ENCODE results near the gene GPC6. TPM values are rescaled to one million over a fixed set of nuclear protein-coding genes. Genes with fewer than 3 reads are reported as not detected.

The GPC6 gene
- polyA plus RNA-seq, 1 donor (not counting 4 experiments of a cell fraction or from before 2014, with no cell fraction given), result 0.42 TPM

DNA sequence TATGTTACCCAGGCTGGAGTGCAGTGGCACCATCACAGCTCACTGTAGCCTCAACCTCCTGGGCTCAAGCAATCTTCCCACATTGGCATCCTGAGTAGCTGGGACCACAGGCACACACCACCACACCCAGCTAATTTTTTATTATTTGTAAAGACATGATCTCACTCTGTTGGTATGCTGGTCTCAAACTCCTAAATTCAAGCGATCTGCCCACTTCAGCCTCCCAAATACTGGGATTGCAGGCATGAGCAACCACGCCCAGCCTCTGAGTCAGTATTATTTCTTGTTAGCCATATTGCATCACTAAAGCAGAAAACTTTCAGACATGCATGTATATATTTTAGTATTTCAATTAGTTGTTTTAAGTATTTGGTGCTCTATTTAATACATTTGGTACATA is 376.4 kb downstream of the GPC6 start:
- Histone ChIP-seq H3K27me3 (ENCODE audit: control insufficient read depth, extremely low read depth, insufficient read depth, low read length) (no peaks in the 10 kb centered on the region), H3K9ac (ENCODE audit: control insufficient read depth, extremely low read depth, insufficient read depth, low read length) (no peak overlapping the region), H3K9me1 (ENCODE audit: control insufficient read depth, extremely low read depth, insufficient read depth, low read length) (no peaks in the 10 kb centered on the region), H3K4me3 (ENCODE audit: control insufficient read depth in 2 of 3, extremely low read depth in 1 of 3, insufficient read depth in 2 of 3, low read depth in 1 of 3, low read length in 3 of 3) (no peak overlapping the region), H2AFZ (ENCODE audit: control insufficient read depth, low read length) (no peak overlapping the region), H3K4me2 (ENCODE audit: control insufficient read depth, extremely low read depth, insufficient read depth, low read depth, low read length) (peak overlapping the region; percentile 3), H3K79me2 (ENCODE audit: control insufficient read depth, insufficient read depth, low read length) (no peaks in the 10 kb centered on the region), H3K9me3 (ENCODE audit: control insufficient read depth, low read depth, low read length) (no peaks in the 10 kb centered on the region), H3K4me1 (ENCODE audit: control insufficient read depth, extremely low read depth, insufficient read depth, low read length) (peaks cover 14% of the 10 kb centered on the region), H3K27ac (ENCODE audit: control insufficient read depth, insufficient read depth, low read length) (peak overlapping the region; percentile 36), H4K20me1 (ENCODE audit: control insufficient read depth, extremely low read depth, insufficient read depth, low read length) (no peaks in the 10 kb centered on the region), H3K36me3 (ENCODE audit: control insufficient read depth in 2 of 2, extremely low read depth in 1 of 2, insufficient read depth in 2 of 2, low read length in 2 of 2) (no peaks in the 10 kb centered on the region)
- FAIRE-seq (peak; percentile 69), DNase-seq (ENCODE audit: low read depth, low spot score) (peak; percentile 67)
- TF ChIP-seq, protein P1, sequence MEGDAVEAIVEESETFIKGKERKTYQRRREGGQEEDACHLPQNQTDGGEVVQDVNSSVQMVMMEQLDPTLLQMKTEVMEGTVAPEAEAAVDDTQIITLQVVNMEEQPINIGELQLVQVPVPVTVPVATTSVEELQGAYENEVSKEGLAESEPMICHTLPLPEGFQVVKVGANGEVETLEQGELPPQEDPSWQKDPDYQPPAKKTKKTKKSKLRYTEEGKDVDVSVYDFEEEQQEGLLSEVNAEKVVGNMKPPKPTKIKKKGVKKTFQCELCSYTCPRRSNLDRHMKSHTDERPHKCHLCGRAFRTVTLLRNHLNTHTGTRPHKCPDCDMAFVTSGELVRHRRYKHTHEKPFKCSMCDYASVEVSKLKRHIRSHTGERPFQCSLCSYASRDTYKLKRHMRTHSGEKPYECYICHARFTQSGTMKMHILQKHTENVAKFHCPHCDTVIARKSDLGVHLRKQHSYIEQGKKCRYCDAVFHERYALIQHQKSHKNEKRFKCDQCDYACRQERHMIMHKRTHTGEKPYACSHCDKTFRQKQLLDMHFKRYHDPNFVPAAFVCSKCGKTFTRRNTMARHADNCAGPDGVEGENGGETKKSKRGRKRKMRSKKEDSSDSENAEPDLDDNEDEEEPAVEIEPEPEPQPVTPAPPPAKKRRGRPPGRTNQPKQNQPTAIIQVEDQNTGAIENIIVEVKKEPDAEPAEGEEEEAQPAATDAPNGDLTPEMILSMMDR (optimal IDR thresholded peaks at IDR 0.05 in 1 of 3, IDR thresholded peaks at IDR 0.05 in 1 of 3, conservative IDR thresholded peaks at IDR 0.05 in 1 of 3; ENCODE audit: extremely low read depth in 1 of 3, insufficient read depth in 2 of 3, low read length in 3 of 3), result no peak
- TF ChIP-seq EZH2 (IDR thresholded peaks at IDR 0.05; ENCODE audit: low read length), result no peak
- dilution Hi-C loops (cut with MboI; ENCODE audit: extremely low pct_ligation_motif_present, low sequenced_read_pairs), result no loop called here

DNA sequence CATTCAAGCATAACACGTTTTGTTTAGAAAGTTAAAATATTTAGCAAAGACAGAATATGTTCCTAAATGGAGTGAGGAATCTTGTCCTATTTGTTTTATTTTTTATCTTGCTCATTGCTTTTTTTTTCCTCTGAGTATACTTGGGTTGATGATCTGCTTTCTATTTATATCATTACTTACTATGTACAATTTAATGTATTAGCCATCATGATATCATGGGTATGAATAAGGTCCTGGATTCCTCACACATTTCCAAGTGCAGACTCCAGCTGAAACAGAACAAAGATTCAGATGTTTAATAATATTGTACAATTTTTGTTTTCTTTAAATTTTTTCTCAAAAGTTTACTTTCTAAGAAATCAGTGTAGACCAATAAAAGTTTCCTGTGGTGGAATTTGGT is 388.2 kb downstream of the GPC6 start:
- no peak overlapping the region for H3K9ac ChIP-seq (ENCODE audit: control insufficient read depth, extremely low read depth, insufficient read depth, low read length)
- no peaks in the 10 kb centered on the region for H3K36me3 ChIP-seq (ENCODE audit: control insufficient read depth in 2 of 2, extremely low read depth in 1 of 2, insufficient read depth in 2 of 2, low read length in 2 of 2)
- no peaks in the 10 kb centered on the region for H4K20me1 ChIP-seq (ENCODE audit: control insufficient read depth, extremely low read depth, insufficient read depth, low read length)
- no peak for FAIRE-seq
- H3K9me1 ChIP-seq (ENCODE audit: control insufficient read depth, extremely low read depth, insufficient read depth, low read length), result no peaks in the 10 kb centered on the region
- H3K79me2 ChIP-seq (ENCODE audit: control insufficient read depth, insufficient read depth, low read length), result no peaks in the 10 kb centered on the region
- no peak overlapping the region for H2AFZ ChIP-seq (ENCODE audit: control insufficient read depth, low read length)
- no peak for DNase-seq (ENCODE audit: low read depth, low spot score)
- TF ChIP-seq, protein P1 (optimal IDR thresholded peaks at IDR 0.05 in 1 of 3, IDR thresholded peaks at IDR 0.05 in 1 of 3, conservative IDR thresholded peaks at IDR 0.05 in 1 of 3; ENCODE audit: extremely low read depth in 1 of 3, insufficient read depth in 2 of 3, low read length in 3 of 3), result no peak
- no peak for TF ChIP-seq EZH2 (IDR thresholded peaks at IDR 0.05; ENCODE audit: low read length)
- no peaks in the 10 kb centered on the region for H3K4me1 ChIP-seq (ENCODE audit: control insufficient read depth, extremely low read depth, insufficient read depth, low read length)
- no peaks in the 10 kb centered on the region for H3K9me3 ChIP-seq (ENCODE audit: control insufficient read depth, low read depth, low read length)
- dilution Hi-C loops (cut with MboI; ENCODE audit: extremely low pct_ligation_motif_present, low sequenced_read_pairs), result no loop called here
- no peak overlapping the region for H3K4me3 ChIP-seq (ENCODE audit: control insufficient read depth in 2 of 3, extremely low read depth in 1 of 3, insufficient read depth in 2 of 3, low read depth in 1 of 3, low read length in 3 of 3)
- H3K27ac ChIP-seq (ENCODE audit: control insufficient read depth, insufficient read depth, low read length), result no peak overlapping the region
- no peak overlapping the region for H3K4me2 ChIP-seq (ENCODE audit: control insufficient read depth, extremely low read depth, insufficient read depth, low read depth, low read length)
- no peaks in the 10 kb centered on the region for H3K27me3 ChIP-seq (ENCODE audit: control insufficient read depth, extremely low read depth, insufficient read depth, low read length)

All from keratinocyte (primary cell).